Tibial nerve (tissue), 3 donors: ENCODE data around the gene ST8SIA5.

ENCODE experiments used
- POLR2A ChIP-seq, 2 donors: fragments of 450-650 bp; IDR thresholded peaks; one replicate each; pipeline ENCODE4 v1.6.1; 2017; ENCODE audit warnings: antibody characterized with exemption in 2 of 2, mild to moderate bottlenecking in 2 of 2, moderate library complexity in 2 of 2
- TF ChIP-seq, protein P1 (sequence below), 5 experiments: fragments of 200-600 bp in 3 of 5; fragments of 450-650 bp in 2 of 5; sonication (generic) in 3 of 5; IDR thresholded peaks; one replicate each; pipeline ENCODE4 v1.5.1; 2016 to 2019; ENCODE audit warnings: antibody characterized with exemption in 5 of 5, mild to moderate bottlenecking in 3 of 5, moderate library complexity in 2 of 5

DNA sequence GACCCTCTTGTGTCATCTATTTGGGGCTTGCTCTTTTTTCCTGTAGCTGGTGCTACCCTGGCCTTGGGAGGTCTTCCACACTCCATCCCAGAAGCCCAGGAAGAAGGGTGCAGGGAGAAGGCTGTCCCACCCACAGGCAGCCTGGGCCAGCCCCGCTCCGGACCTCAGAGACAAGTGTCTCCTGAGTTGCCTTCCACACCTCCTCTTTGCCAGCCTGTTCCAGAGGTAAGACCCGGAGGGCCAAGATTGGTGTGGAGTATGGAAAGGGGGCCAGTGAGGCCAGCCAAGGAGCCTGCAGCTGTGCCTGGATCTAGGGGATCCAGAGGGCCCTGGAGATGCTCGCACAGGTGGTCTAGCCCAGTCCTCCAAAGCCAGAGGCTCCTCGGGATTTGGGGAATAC, 40.5 kb downstream of the ST8SIA5 start:
- TF ChIP-seq, protein P1, sequence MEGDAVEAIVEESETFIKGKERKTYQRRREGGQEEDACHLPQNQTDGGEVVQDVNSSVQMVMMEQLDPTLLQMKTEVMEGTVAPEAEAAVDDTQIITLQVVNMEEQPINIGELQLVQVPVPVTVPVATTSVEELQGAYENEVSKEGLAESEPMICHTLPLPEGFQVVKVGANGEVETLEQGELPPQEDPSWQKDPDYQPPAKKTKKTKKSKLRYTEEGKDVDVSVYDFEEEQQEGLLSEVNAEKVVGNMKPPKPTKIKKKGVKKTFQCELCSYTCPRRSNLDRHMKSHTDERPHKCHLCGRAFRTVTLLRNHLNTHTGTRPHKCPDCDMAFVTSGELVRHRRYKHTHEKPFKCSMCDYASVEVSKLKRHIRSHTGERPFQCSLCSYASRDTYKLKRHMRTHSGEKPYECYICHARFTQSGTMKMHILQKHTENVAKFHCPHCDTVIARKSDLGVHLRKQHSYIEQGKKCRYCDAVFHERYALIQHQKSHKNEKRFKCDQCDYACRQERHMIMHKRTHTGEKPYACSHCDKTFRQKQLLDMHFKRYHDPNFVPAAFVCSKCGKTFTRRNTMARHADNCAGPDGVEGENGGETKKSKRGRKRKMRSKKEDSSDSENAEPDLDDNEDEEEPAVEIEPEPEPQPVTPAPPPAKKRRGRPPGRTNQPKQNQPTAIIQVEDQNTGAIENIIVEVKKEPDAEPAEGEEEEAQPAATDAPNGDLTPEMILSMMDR (IDR thresholded peaks at IDR 0.05), result no peak
- no peak for TF ChIP-seq POLR2A (IDR thresholded peaks at IDR 0.05)
